ENCODE data around the gene PPP1R15A.
A peak's percentile ranks its signal among the peaks of the same experiment; 100 is the strongest.
"Not testable (repeated sequence)": the region's sequence is repeated elsewhere in the genome, so short reads cannot be mapped to it uniquely, and the experiment has no call there.

PPP1R15A gene

GRCh38 chr19:48881741-48882657, 9.8 kb downstream of the PPP1R15A start:
- no peak for DNase-seq

- DNase-seq: no peak
Measured at GRCh38 chr19:48883726-48884125, 11.5 kb downstream of the PPP1R15A start.

GRCh38 chr19:48887861-48888612, 15.8 kb downstream of the PPP1R15A start:
- no peak for DNase-seq

GRCh38 chr19:48889496-48889895, 17.3 kb downstream of the PPP1R15A start:
- DNase-seq: not testable (repeated sequence)

- DNase-seq: no peak
Measured at GRCh38 chr19:48890551-48890950, 18.3 kb downstream of the PPP1R15A start.

GRCh38 chr19:48895226-48895625, 23.0 kb downstream of the PPP1R15A start:
- DNase-seq: no peak

- no peak for DNase-seq
Measured at GRCh38 chr19:48896191-48896720, 24.0 kb downstream of the PPP1R15A start.

- no peak for DNase-seq
Measured at GRCh38 chr19:48897181-48897580, 25.0 kb downstream of the PPP1R15A start.

GRCh38 chr19:48899386-48899749, 27.1 kb downstream of the PPP1R15A start:
- not testable (repeated sequence) for DNase-seq

GRCh38 chr19:48899781-48900476, 27.7 kb downstream of the PPP1R15A start, which contains the start of gene NUCB1:
TSS of gene NUCB1 (plus strand) at chr19:48900312. CDS start at chr19:48900797, 485 bp downstream.
- DNase-seq: peak; percentile 92

GRCh38 chr19:48900477-48901406, 28.5 kb downstream of the PPP1R15A start:
- DNase-seq: no peak

GRCh38 chr19:48902291-48902690, 30.1 kb downstream of the PPP1R15A start:
- DNase-seq: not testable (repeated sequence)

GRCh38 chr19:48903788-48904187, 31.6 kb downstream of the PPP1R15A start:
- DNase-seq: not testable (repeated sequence)

- DNase-seq: no peak
Measured at GRCh38 chr19:48905664-48906063, 33.4 kb downstream of the PPP1R15A start.

- DNase-seq: no peak
Measured at GRCh38 chr19:48906324-48906723, 34.1 kb downstream of the PPP1R15A start.

- no peak for DNase-seq
Measured at GRCh38 chr19:48907671-48908070, 35.5 kb downstream of the PPP1R15A start.

- not testable (repeated sequence) for DNase-seq
Measured at GRCh38 chr19:48909424-48910077, 37.3 kb downstream of the PPP1R15A start.

- no peak for DNase-seq
Measured at GRCh38 chr19:48910803-48911202, 38.6 kb downstream of the PPP1R15A start.

GRCh38 chr19:48913114-48913889, 41.1 kb downstream of the PPP1R15A start:
- no peak for DNase-seq

GRCh38 chr19:48914181-48914580, 42.0 kb downstream of the PPP1R15A start:
- no peak for DNase-seq
